CD4-positive, CD25-positive, alpha-beta regulatory T cell (primary cell): ENCODE data around the gene ARHGEF19. TPM values are rescaled to one million over a fixed set of nuclear protein-coding genes. Genes with fewer than 3 reads are reported as not detected.
A peak's percentile ranks its signal among the peaks of the same experiment; 100 is the strongest.

ENCODE experiments used
- ATAC-seq, 2 donors: fragments of 150-1000 bp; cut with Tn5 transposase; one replicate each; pipeline ENCODE4 v1.10.0; 2021; ENCODE audit warnings: low read depth in 2 of 2, moderate number of reproducible peaks in 2 of 2, moderate library complexity in 1 of 2
- DNase-seq, 3 donors: peaks; one replicate each; pipeline versions ENCODE4 v3.0.0 to v3.0.0-alpha.2; 2012 to 2022; ENCODE audit warnings: mixed read lengths in 1 of 3
- H3K27ac ChIP-seq: one replicate; pipeline ENCODE4 v1.7.0; 2013; ENCODE audit warnings: mild to moderate bottlenecking, low read length; ENCODE audit not compliant: insufficient read depth, poor library complexity, severe bottlenecking
- H3K27me3 ChIP-seq: one replicate; pipeline ENCODE4 v1.7.0; 2013; ENCODE audit warnings: low read length; ENCODE audit not compliant: control insufficient read depth, insufficient read depth
- H3K36me3 ChIP-seq: one replicate; pipeline ENCODE4 v1.7.0; 2013; ENCODE audit warnings: mild to moderate bottlenecking, low read length, moderate library complexity; ENCODE audit not compliant: control insufficient read depth, insufficient read depth
- H3K4me1 ChIP-seq: 2 replicates; pipeline ENCODE4 v1.7.0; 2013; ENCODE audit warnings: mild to moderate bottlenecking, low read length; ENCODE audit not compliant: insufficient read depth, control insufficient read depth, poor library complexity, severe bottlenecking
- H3K4me3 ChIP-seq: one replicate; pipeline ENCODE4 v1.7.0; 2013; ENCODE audit warnings: low read depth, mild to moderate bottlenecking, low read length, moderate library complexity
- H3K9me3 ChIP-seq, 2 experiments: 1 replicate in 1 of 2; 2 replicates in 1 of 2; pipeline ENCODE4 v1.7.0; 2013; ENCODE audit warnings: low read length in 2 of 2, mild to moderate bottlenecking in 1 of 2, moderate library complexity in 1 of 2; ENCODE audit not compliant: control insufficient read depth in 2 of 2
- H3K27ac Mint-ChIP-seq, 3 donors: one replicate each; pipeline ENCODE4 v1.8.0; 2020 to 2022; ENCODE audit warnings: mild to moderate bottlenecking in 3 of 3, mixed read lengths in 3 of 3, moderate library complexity in 2 of 3
- H3K27me3 Mint-ChIP-seq: one replicate; pipeline ENCODE4 v1.8.0; 2022; ENCODE audit warnings: mild to moderate bottlenecking, mixed read lengths
- H3K36me3 Mint-ChIP-seq: one replicate; pipeline ENCODE4 v1.8.0; 2020; ENCODE audit warnings: mixed read lengths
- H3K4me1 Mint-ChIP-seq, 4 donors: one replicate each; pipeline ENCODE4 v1.8.0; 2020 to 2022; ENCODE audit warnings: mixed read lengths in 4 of 4, mild to moderate bottlenecking in 1 of 4
- H3K4me3 Mint-ChIP-seq, 4 donors: one replicate each; pipeline ENCODE4 v1.8.0; 2020 to 2022; ENCODE audit warnings: mild to moderate bottlenecking in 4 of 4, mixed read lengths in 4 of 4, moderate library complexity in 3 of 4
- H3K9me3 Mint-ChIP-seq, 7 donors: one replicate each; pipeline ENCODE4 v1.8.0; 2020 to 2022; ENCODE audit warnings: mixed read lengths in 7 of 7, mild to moderate bottlenecking in 3 of 7, moderate library complexity in 2 of 7
- polyA plus RNA-seq, 4 donors: library from polyadenylated mRNA; unstranded; fragments of 300-500 nt; fragmentation: Illumina TruSeq; gene quantifications; one replicate each; pipeline ENCODE4 v1.2.3, GENCODE V29; 2021
- total RNA-seq: library from RNA; stranded (reverse); gene quantifications from one replicate; pipeline ENCODE4 v1.2.3, GENCODE V29; 2022

Gene ARHGEF19
- total and polyA plus RNA-seq, 5 donors from 2014 or later = 5.6 to 10.4 (median 8.2) TPM

- peaks cover 1% of the 10 kb centered on the region for H3K4me1 ChIP-seq
- Mint-ChIP-seq H3K27ac (peak overlapping the region in 1 of 3 donors; percentile 15), H3K27me3 (no peaks in the 10 kb centered on the region), H3K9me3 (no peaks in the 10 kb centered on the region), H3K36me3 (no peaks in the 10 kb centered on the region), H3K4me3 (peak overlapping the region in 1 of 4 donors; percentile 54), H3K4me1 (peaks cover 0 to 13% (median 5%) of the 10 kb centered on the region in 4 donors)
- no peak overlapping the region for H3K4me3 ChIP-seq
- no peak overlapping the region for H3K27ac ChIP-seq
- H3K9me3 ChIP-seq = no peaks in the 10 kb centered on the region
- H3K27me3 ChIP-seq = no peaks in the 10 kb centered on the region
- no peaks in the 10 kb centered on the region for H3K36me3 ChIP-seq
- ATAC-seq (no peak), DNase-seq (no peak)
These were observed 38.1 kb downstream of the ARHGEF19 start for GRCh38 chr1:16174261-16174868.

GRCh38 chr1:16173447-16174260, 38.8 kb downstream of the ARHGEF19 start:
- no peaks in the 10 kb centered on the region for H3K36me3 ChIP-seq
- peaks cover 2 to 20% (median 8%) of the 10 kb centered on the region in 4 donors for H3K4me1 Mint-ChIP-seq
- ATAC-seq (peak in 1 of 2 donors; percentile 18), DNase-seq (no peak)
- peaks cover 9% of the 10 kb centered on the region for H3K4me1 ChIP-seq
- H3K9me3 ChIP-seq = no peaks in the 10 kb centered on the region
- H3K36me3 Mint-ChIP-seq = no peaks in the 10 kb centered on the region
- no peaks in the 10 kb centered on the region for H3K27me3 Mint-ChIP-seq
- no peak overlapping the region for H3K27ac ChIP-seq
- H3K27ac Mint-ChIP-seq = peak overlapping the region in 1 of 3 donors; percentile 74
- H3K4me3 ChIP-seq = no peak overlapping the region
- no peaks in the 10 kb centered on the region for H3K9me3 Mint-ChIP-seq
- H3K27me3 ChIP-seq = no peaks in the 10 kb centered on the region
- H3K4me3 Mint-ChIP-seq = no peak overlapping the region

DNA sequence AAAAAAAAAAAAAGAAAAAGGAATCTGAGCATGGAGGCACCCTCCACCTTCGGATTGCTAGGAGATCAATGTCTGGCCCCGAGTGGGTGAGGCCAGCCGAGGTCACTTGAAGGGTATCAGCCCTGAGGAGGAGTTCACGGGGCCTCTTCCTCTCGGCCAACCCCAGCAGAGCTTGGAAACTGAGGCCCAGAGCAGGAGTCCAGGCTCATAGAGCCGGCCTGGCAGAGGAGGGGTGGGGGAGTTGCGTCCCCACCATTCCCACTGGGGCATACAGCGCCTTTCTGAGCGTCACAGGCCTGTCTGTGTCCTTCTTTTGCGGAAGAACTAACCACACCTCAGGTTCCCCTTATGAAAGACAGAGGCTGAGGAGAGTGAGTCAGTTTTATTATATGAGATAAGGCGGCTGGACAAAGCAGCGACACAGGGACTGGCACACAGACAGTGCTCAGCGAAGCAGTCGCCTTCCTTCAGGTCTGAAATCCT, 39.4 kb downstream of the ARHGEF19 start:
- no peaks in the 10 kb centered on the region for H3K36me3 ChIP-seq
- no peaks in the 10 kb centered on the region for H3K36me3 Mint-ChIP-seq
- no peak overlapping the region for H3K27ac Mint-ChIP-seq
- no peak overlapping the region for H3K4me3 Mint-ChIP-seq
- ATAC-seq = no peak
- H3K27me3 Mint-ChIP-seq = no peaks in the 10 kb centered on the region
- DNase-seq = no peak
- H3K9me3 Mint-ChIP-seq = no peaks in the 10 kb centered on the region
- peaks cover 15% of the 10 kb centered on the region for H3K4me1 ChIP-seq
- no peak overlapping the region for H3K27ac ChIP-seq
- no peaks in the 10 kb centered on the region for H3K9me3 ChIP-seq
- H3K4me1 Mint-ChIP-seq = peaks cover 5 to 27% (median 13%) of the 10 kb centered on the region in 4 donors
- no peak overlapping the region for H3K4me3 ChIP-seq
- no peaks in the 10 kb centered on the region for H3K27me3 ChIP-seq

DNA sequence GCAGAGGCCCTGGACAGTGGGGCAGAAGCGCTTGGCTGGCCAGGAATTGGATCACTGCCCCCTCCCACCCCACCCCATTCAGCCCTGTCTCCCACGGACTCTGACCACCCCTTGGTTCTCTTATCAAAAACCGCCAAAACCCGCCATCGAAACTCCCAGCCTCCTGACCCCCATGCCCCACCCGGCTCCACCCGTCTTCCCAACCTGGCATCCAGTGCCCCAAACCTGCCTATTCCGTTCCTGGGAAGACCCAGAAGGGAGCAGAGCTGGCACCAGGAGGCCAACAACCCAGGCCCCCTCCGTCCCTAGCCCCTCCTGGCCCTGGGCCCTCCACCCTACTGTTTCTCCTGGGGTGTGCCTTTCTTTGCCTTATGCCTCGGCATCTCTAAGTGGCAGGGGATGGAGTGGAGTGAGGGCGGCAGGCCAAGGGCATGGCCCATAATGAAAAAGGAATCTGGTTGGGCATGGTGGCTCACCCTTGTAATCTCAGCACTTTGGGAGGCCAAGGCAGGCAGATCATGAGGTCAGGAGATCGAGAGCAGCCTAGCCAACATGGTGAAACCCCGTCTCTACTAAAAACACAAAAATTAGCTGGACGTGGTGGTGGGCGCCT, 40.1 kb downstream of the ARHGEF19 start:
- no peaks in the 10 kb centered on the region for H3K27me3 Mint-ChIP-seq

GRCh38 chr1:16171314-16172151, 40.9 kb downstream of the ARHGEF19 start:
- Histone ChIP-seq H3K4me3 (no peak overlapping the region), H3K27ac (no peak overlapping the region), H3K9me3 (no peaks in the 10 kb centered on the region), H3K36me3 (no peaks in the 10 kb centered on the region), H3K4me1 (peaks cover 22% of the 10 kb centered on the region), H3K27me3 (no peaks in the 10 kb centered on the region)
- Mint-ChIP-seq H3K27me3 (no peaks in the 10 kb centered on the region), H3K9me3 (no peaks in the 10 kb centered on the region), H3K36me3 (no peaks in the 10 kb centered on the region), H3K4me1 (peaks cover 5 to 28% (median 13%) of the 10 kb centered on the region in 4 donors), H3K27ac (peak overlapping the region in 1 of 3 donors; percentile 39), H3K4me3 (peak overlapping the region in 1 of 4 donors; percentile 48)
- ATAC-seq (no peak), DNase-seq (no peak)

More for the DNA sequence above, 40.1 kb downstream of the ARHGEF19 start:
- Histone ChIP-seq H3K36me3 (no peaks in the 10 kb centered on the region), H3K27ac (no peak overlapping the region), H3K27me3 (no peaks in the 10 kb centered on the region), H3K9me3 (no peaks in the 10 kb centered on the region), H3K4me1 (peaks cover 19% of the 10 kb centered on the region), H3K4me3 (no peak overlapping the region)
- DNase-seq (no peak), ATAC-seq (no peak)
- H3K27ac Mint-ChIP-seq = no peak overlapping the region
- H3K4me1 Mint-ChIP-seq = peaks cover 5 to 28% (median 13%) of the 10 kb centered on the region in 4 donors
- no peak overlapping the region for H3K4me3 Mint-ChIP-seq
- H3K36me3 Mint-ChIP-seq = no peaks in the 10 kb centered on the region
- H3K9me3 Mint-ChIP-seq = no peaks in the 10 kb centered on the region

- H3K4me1 Mint-ChIP-seq = peaks cover 5 to 37% (median 23%) of the 10 kb centered on the region in 4 donors
- ATAC-seq = no peak
- peaks cover 22% of the 10 kb centered on the region for H3K4me1 ChIP-seq
- no peaks in the 10 kb centered on the region for H3K9me3 ChIP-seq
- H3K9me3 Mint-ChIP-seq = no peaks in the 10 kb centered on the region
- no peaks in the 10 kb centered on the region for H3K36me3 ChIP-seq
- no peaks in the 10 kb centered on the region for H3K36me3 Mint-ChIP-seq
- H3K4me3 ChIP-seq = no peak overlapping the region
- no peak overlapping the region for H3K27ac Mint-ChIP-seq
- no peaks in the 10 kb centered on the region for H3K27me3 ChIP-seq
- H3K27me3 Mint-ChIP-seq = no peaks in the 10 kb centered on the region
- no peak for DNase-seq
- H3K27ac ChIP-seq = no peak overlapping the region
- no peak overlapping the region for H3K4me3 Mint-ChIP-seq
These were observed 42.2 kb downstream of the ARHGEF19 start for GRCh38 chr1:16170283-16170673.
